GM21423 (cell line): ENCODE measurements around the gene ID1.
"Not testable (repeated sequence)": the region's sequence is repeated elsewhere in the genome, so short reads cannot be mapped to it uniquely, and the experiment has no call there.

Experiments used
- ATAC-seq: cut with Tn5 transposase; IDR thresholded peaks from one replicate; pipeline ENCODE4 v1.9.1; 2021; ENCODE audit warnings: mild to moderate bottlenecking, moderate library complexity; ENCODE audit not compliant: unreplicated experiment

ID1 gene

DNA sequence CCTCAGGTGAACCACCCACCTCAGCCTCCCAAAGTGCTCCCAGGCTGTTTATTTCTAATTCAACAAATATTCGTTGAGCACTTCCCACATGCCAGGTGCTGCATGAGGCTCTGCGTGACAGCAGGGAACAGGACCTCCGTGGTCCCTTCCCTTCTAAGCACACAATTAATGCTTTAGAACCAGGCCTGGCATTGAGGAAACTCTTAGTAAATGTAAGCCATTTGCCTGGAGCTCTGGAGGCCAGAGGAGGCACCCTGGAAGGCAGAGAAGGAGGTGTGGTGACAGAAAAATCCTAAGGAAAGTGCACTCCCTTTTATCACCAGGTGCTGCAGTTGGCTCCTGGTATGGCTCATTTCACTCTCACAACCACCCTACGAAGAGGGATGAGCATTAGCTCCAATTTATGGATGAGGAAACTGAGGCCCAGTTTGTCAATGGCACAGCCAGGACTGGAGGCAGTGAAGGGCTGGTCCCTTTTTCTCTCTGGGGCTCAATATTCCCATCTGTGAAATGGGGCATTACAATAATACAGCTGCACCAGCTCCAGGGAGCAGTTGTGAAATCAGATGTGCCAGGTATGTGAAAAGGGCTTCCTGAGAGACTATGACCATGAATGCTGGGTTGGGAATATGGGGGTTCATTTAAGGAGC, 8.1 kb upstream of the ID1 start:
- no peak for ATAC-seq

DNA sequence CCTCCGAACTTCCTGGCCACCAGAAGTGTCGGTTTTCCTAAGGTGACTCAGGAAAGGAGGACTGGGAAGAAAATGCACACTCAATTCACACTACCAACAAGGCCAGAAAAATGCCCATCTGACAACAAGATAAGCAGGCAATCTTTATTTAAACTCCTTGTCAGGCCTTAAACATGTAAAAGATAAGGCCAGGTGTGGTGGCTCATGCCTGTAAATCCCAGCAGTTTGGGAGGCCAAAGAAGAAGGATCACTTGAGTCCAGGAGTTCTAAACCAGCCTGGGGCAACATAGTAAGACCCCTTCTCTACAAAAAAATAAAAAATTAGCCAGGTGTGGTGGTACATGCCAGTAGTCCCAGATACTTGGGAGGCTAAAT, 7.6 kb upstream of the ID1 start:
- ATAC-seq: no peak

DNA sequence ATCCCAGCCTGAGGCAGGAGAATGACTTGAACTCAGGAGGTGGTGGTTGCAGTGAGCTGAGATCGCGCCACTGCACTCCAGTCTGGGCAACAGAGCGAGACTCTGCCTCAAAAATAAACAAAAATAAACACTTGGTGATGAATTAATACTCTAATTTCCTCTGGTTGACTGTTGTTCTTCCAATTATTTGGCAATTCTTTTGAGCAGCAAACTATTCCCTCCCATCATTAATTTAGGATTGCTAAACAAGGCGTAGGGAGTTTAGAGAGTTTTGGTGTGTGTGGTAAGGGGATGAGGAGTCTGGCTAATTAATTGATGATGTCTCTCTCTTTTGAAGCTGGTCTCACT, 2.7 kb upstream of the ID1 start:
- no peak for ATAC-seq

- ATAC-seq: peak; percentile 39
These were observed 2.2 kb upstream of the ID1 start for GRCh38 chr20:31602779-31603441.

DNA sequence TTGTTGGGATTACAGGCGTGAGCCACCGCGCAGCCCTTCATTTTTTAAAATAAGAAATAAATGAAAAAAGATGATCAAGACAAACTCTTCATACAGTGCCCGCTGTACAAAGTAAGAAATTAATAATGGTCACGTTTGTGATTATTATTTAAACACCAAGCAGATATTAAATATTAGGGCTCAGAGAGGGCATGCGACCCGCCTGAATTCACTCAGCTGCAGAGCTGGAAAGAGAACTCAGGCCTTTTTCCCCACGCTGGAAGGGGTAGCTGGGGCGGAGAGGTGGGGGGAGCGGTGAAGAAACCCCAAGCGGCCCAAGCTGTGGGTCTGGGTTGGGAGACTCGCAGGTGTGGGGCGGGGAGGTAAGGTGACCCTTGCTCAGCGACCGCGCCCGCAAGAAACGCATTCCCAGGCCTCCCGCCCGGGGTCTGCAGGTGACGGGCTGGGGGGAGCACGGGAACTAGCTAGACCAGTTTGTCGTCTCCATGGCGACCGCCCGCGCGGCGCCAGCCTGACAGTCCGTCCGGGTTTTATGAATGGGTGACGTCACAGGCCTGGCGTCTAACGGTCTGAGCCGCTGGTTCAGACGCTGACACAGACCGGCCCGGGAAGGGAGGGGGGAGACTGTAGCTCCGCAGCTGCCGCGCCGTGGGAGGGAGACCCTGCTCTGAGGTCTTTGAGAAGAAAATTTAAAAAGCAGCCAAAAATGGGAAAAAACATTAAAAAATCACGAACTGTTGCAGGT, 1.1 kb upstream of the ID1 start:
- peak; percentile 45 for ATAC-seq

- ATAC-seq: no peak
These were observed 490 bp upstream of the ID1 start for GRCh38 chr20:31604567-31605030.

DNA sequence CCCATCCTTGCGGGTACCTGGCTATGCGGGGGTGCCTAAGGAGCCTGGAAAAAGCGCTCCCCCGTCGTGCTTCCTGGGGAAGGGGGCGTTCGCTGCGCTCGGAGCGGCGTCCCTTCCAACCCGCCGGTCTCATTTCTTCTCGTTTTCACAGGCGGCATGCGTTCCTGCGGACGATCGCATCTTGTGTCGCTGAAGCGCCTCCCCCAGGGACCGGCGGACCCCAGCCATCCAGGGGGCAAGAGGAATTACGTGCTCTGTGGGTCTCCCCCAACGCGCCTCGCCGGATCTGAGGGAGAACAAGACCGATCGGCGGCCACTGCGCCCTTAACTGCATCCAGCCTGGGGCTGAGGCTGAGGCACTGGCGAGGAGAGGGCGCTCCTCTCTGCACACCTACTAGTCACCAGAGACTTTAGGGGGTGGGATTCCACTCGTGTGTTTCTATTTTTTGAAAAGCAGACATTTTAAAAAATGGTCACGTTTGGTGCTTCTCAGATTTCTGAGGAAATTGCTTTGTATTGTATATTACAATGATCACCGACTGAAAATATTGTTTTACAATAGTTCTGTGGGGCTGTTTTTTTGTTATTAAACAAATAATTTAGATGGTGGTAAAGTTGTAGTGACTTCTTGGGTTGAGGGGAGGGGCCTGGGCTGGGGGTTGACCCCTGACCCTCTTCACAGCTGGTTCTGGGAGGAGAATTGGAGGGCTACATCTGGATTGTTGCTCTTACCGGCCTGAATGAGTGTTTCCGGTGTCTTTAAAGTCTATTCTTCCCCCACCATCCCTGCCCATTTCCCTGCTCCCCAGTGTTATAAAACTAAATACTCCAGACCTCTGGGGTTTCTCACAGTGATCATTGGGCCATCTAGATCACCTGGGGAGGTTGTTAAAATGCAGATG, 1.1 kb downstream of the ID1 start:
- ATAC-seq: no peak

- no peak for ATAC-seq
These were observed 1.9 kb downstream of the ID1 start for GRCh38 chr20:31606804-31607639.

- ATAC-seq: no peak
These were observed 2.7 kb downstream of the ID1 start for GRCh38 chr20:31607640-31608250.

GRCh38 chr20:31608251-31608945, 3.3 kb downstream of the ID1 start:
- ATAC-seq: no peak

- not testable (repeated sequence) for ATAC-seq
These were observed 7.2 kb downstream of the ID1 start for GRCh38 chr20:31612271-31612640.

- ATAC-seq: no peak
These were observed 10.3 kb downstream of the ID1 start for GRCh38 chr20:31615416-31615815.

- ATAC-seq: no peak
These were observed 12.5 kb downstream of the ID1 start for GRCh38 chr20:31617432-31618104.

DNA sequence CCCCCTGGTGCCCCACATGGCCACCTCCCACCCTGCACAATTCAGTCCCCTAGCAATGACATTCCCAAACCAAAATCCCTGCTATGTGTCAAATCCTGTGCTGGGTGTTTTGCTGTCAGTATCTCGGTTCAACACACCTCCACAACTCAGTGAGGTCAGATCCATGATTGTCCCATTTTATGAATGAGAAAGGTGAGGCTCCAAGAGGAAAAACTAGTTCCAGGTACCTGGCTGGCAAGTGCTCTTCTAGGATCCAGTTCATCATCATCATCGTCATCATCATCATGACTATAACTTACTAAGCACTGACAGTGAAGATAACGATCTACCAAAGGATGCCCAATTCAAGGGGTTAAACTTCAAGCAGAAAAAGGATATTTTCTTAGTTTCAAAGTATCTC, 15.2 kb downstream of the ID1 start:
- no peak for ATAC-seq

DNA sequence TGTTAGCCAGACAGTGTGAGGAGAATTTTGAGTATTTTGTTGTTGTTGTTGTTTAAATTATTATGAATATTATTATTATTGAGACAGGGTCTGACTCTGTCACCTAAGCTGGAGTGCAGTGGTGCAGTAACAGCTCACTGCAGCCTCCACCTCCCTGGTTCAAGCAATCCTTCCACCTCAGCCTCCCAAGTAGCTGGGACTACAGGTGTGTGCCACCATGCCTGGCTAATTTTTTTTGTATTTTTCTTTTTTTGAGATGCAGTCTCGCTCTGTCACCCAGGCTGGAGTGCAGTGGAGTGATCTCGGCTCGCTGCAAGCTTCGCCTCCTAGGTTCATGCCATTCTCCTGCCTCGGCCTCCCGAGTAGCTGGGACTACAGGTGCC, 18.0 kb downstream of the ID1 start:
- not testable (repeated sequence) for ATAC-seq

DNA sequence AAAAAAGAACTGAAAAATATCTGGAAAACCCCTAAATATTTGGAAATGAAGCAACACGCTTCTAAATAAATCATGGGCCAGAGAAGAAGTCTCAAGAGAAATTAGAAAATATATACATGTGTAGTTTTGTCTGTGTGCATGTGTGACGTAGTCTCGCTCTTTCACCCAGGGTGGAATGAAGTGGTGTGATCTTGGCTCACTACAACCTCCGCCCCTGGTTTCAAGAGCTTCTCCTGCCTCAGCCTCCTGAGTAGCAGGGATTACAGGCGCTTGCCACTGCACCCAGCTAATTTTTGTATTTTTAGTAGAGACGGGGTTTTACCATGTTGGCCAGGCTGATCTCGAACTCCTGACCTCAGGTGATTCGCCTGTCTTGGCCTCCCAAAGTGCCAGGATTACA, 21.4 kb downstream of the ID1 start:
- ATAC-seq: not testable (repeated sequence)

DNA sequence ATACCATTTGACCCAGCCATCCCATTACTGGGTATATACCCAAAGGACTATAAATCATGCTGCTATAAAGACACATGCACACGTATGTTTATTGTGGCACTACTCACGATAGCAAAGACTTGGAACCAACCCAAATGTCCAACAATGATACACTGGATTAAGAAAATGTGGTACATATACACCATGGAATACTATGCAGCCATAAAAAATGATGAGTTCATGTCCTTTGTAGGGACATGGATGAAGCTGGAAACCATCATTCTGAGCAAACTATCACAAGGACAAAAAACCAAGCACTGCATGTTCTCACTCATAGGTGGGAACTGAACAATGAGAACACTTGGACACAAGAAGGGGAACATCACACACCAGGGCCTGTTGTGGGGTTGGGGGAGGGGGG, 23.0 kb downstream of the ID1 start:
- ATAC-seq: not testable (repeated sequence)

- no peak for ATAC-seq
These were observed 25.2 kb downstream of the ID1 start for GRCh38 chr20:31630187-31630790.
